HCT116 (cell line): ENCODE measurements around the gene WDR43. TPM values are rescaled to one million over a fixed set of nuclear protein-coding genes. Genes with fewer than 3 reads are reported as not detected.

Source experiments
- ATAC-seq: fragments of 200-7000 bp; cut with Tn5 transposase; 2 replicates; pipeline ENCODE4 v1.9.1; 2020; ENCODE audit warnings: mild to moderate bottlenecking, moderate library complexity
- BruUV-seq: library from RNA; stranded (reverse); fragments of 400-500 nt; replicated peaks from 2 replicates; lab custom pipeline; 2021; lab: Mats Ljungman, UMichigan
- CTCF ChIA-PET: fragments of 300-600 bp; sonication (Branson Sonifier 250); formaldehyde crosslinking; loops from one replicate; lab custom pipeline; 2021; ENCODE audit warnings: antibody characterized with exemption; lab: Charles Lee
- POLR2A ChIA-PET: fragments of 300-600, 350-600 bp; sonication (Branson Sonifier 250); formaldehyde crosslinking; loops from one replicate; lab custom pipeline; 2021; ENCODE audit warnings: antibody characterized with exemption; lab: Charles Lee
- RAD21 ChIA-PET, 2 experiments: fragments of 300-600 bp; sonication (Branson Sonifier 250); formaldehyde crosslinking; loops; one replicate each; lab custom pipeline; 2023; ENCODE audit warnings: low total read pairs in 2 of 2; ENCODE audit not compliant: uncharacterized antibody in 2 of 2, unreplicated experiment in 2 of 2, low non-redundant PET in 1 of 2; lab: Charles Lee
- DNase-seq: peaks from one replicate; pipeline ENCODE4 v3.0.0-alpha.2; 2010; ENCODE audit warnings: low read depth, low spot score
- H2AFZ ChIP-seq: fragments of 200-600 bp; shearing (Covaris generic), sonication (generic); 2 replicates; pipeline ENCODE4 v1.6.1; 2017; ENCODE audit warnings: low read depth, mixed run types, mixed read lengths, antibody characterized with exemption, low read length; ENCODE audit not compliant: poor library complexity, severe bottlenecking
- H3K27ac ChIP-seq: 2 replicates; pipeline ENCODE4 v1.5.1; 2012; ENCODE audit warnings: low read depth, low read length
- H3K27me3 ChIP-seq: fragments of 200-600 bp; sonication (generic); 2 replicates; pipeline ENCODE4 v1.6.1; 2016; ENCODE audit warnings: mixed run types, low read length, mixed read lengths; ENCODE audit not compliant: insufficient read depth
- H3K36me3 ChIP-seq, 2 experiments: fragments of 200-500 bp in 1 of 2; fragments of 200-600 bp in 1 of 2; sonication (Bioruptor generic) in 1 of 2; sonication (generic) in 1 of 2; 2 replicates each; pipeline versions ENCODE4 v1.5.1 to v1.6.1; 2014 to 2016; ENCODE audit warnings: low read length in 2 of 2, inconsistent platforms in 1 of 2, mixed read lengths in 1 of 2, mixed run types in 1 of 2; ENCODE audit not compliant: insufficient read depth in 2 of 2, control insufficient read depth in 1 of 2
- H3K4me1 ChIP-seq, 2 experiments: fragments of 200-600 bp in 1 of 2; sonication (generic) in 1 of 2; 2 replicates each; pipeline versions ENCODE4 v1.5.1 to v1.6.1; 2012 to 2017; ENCODE audit warnings: low read length in 2 of 2, inconsistent platforms in 1 of 2, mild to moderate bottlenecking in 1 of 2, mixed read lengths in 1 of 2, mixed run types in 1 of 2, moderate library complexity in 1 of 2; ENCODE audit not compliant: insufficient read depth in 2 of 2, control insufficient read depth in 1 of 2
- H3K4me2 ChIP-seq: fragments of 200-600 bp; sonication (generic); 2 replicates; pipeline ENCODE4 v1.6.1; 2017; ENCODE audit warnings: mixed run types, low read length, mixed read lengths
- H3K4me3 ChIP-seq, 2 experiments: fragments of 200-600 bp in 1 of 2; sonication (generic) in 1 of 2; replicated peaks in 1 of 2; 2 replicates each; pipeline ENCODE4 v1.5.1; 2011 to 2016; ENCODE audit warnings: low read length in 2 of 2, control low read depth in 1 of 2, low read depth in 1 of 2, mild to moderate bottlenecking in 1 of 2, mixed read lengths in 1 of 2, mixed run types in 1 of 2
- H3K79me2 ChIP-seq: fragments of 200-600 bp; sonication (generic); 2 replicates; pipeline ENCODE4 v1.6.1; 2017; ENCODE audit warnings: mild to moderate bottlenecking, mixed run types, low read length, moderate library complexity, mixed read lengths; ENCODE audit not compliant: insufficient read depth
- H3K9ac ChIP-seq: fragments of 200-600 bp; sonication (generic); 2 replicates; pipeline ENCODE4 v1.6.1; 2016; ENCODE audit warnings: low read length, mixed read lengths
- H3K9me2 ChIP-seq: fragments of 200-600 bp; sonication (generic), shearing (Covaris generic); 2 replicates; pipeline ENCODE4 v1.6.1; 2017; ENCODE audit warnings: mixed run types, mild to moderate bottlenecking, moderate library complexity; ENCODE audit not compliant: insufficient read depth
- H3K9me3 ChIP-seq, 2 experiments: fragments of 200-500 bp in 1 of 2; fragments of 200-600 bp in 1 of 2; sonication (Bioruptor generic) in 1 of 2; sonication (generic) in 1 of 2; 2 replicates each; pipeline ENCODE4 v1.6.1; 2014 to 2017; ENCODE audit warnings: low read length in 2 of 2, mixed read lengths in 2 of 2, inconsistent platforms in 1 of 2, low read depth in 1 of 2, mild to moderate bottlenecking in 1 of 2, mixed run types in 1 of 2, moderate library complexity in 1 of 2; ENCODE audit not compliant: control insufficient read depth in 1 of 2, insufficient read depth in 1 of 2
- H4K20me1 ChIP-seq: fragments of 200-600 bp; sonication (generic), shearing (Covaris generic); 2 replicates; pipeline ENCODE4 v1.6.1; 2017; ENCODE audit warnings: mixed run types, mild to moderate bottlenecking, moderate library complexity; ENCODE audit not compliant: insufficient read depth
- CBX3 ChIP-seq: IDR thresholded peaks from 2 replicates; pipeline ENCODE4 v1.6.1; 2012; ENCODE audit warnings: low read depth
- CEBPB ChIP-seq: IDR thresholded peaks from 2 replicates; pipeline ENCODE4 v1.6.1; 2012; ENCODE audit warnings: low read depth
- EGR1 ChIP-seq: IDR thresholded peaks from 2 replicates; pipeline ENCODE4 v1.6.1; 2012; ENCODE audit warnings: low read depth
- ELF1 ChIP-seq: IDR thresholded peaks from 2 replicates; pipeline ENCODE4 v1.6.1; 2012; ENCODE audit warnings: low read depth, borderline replicate concordance
- FOSL1 ChIP-seq: IDR thresholded peaks from 2 replicates; pipeline ENCODE4 v1.6.1; 2012; ENCODE audit warnings: low read depth
- JUND ChIP-seq: IDR thresholded peaks from 2 replicates; pipeline ENCODE4 v1.6.1; 2012
- POLR2AphosphoS5 ChIP-seq: IDR thresholded peaks from 2 replicates; pipeline ENCODE4 v1.6.1; 2011; ENCODE audit warnings: mild to moderate bottlenecking, low read depth, low read length, moderate library complexity
- RAD21 ChIP-seq: IDR thresholded peaks from 2 replicates; pipeline ENCODE4 v1.6.1; 2012; ENCODE audit warnings: low read depth, mild to moderate bottlenecking
- SRF ChIP-seq: IDR thresholded peaks from 2 replicates; pipeline ENCODE4 v1.6.1; 2012; ENCODE audit warnings: low read depth
- ZFX ChIP-seq: fragments of 450-650 bp; IDR thresholded peaks from 2 replicates; pipeline ENCODE4 v1.6.1; 2017
- intact Hi-C: fragments of 100-400 bp; cut with micrococcal nuclease; formaldehyde crosslinking; loops from 2 replicates; pipeline ENCODE4 v1.10.0; 2022
- total RNA-seq: library from RNA; stranded (reverse); gene quantifications from one replicate; pipeline ENCODE4 v1.2.1, GENCODE V29; 2021; ENCODE audit not compliant: unreplicated experiment
- TF ChIP-seq, protein P1 (sequence below), 3 experiments: fragments of 200-600 bp in 1 of 3; sonication (generic) in 1 of 3; IDR thresholded peaks in 2 of 3; conservative IDR thresholded peaks in 1 of 3; 2 replicates each; pipeline ENCODE4 v1.5.1; 2012 to 2017; ENCODE audit warnings: low read depth in 2 of 3, low read length in 2 of 3, antibody characterized with exemption in 1 of 3, borderline replicate concordance in 1 of 3, control low read depth in 1 of 3, mild to moderate bottlenecking in 1 of 3, mixed read lengths in 1 of 3, mixed run types in 1 of 3, moderate library complexity in 1 of 3; ENCODE audit not compliant: insufficient read depth in 1 of 3
- TF ChIP-seq, protein P2 (sequence below): IDR thresholded peaks from 2 replicates; pipeline ENCODE4 v1.6.1; 2012

WDR43 gene
- total RNA-seq, 1 experiment from 2014 or later = 119 TPM

DNA sequence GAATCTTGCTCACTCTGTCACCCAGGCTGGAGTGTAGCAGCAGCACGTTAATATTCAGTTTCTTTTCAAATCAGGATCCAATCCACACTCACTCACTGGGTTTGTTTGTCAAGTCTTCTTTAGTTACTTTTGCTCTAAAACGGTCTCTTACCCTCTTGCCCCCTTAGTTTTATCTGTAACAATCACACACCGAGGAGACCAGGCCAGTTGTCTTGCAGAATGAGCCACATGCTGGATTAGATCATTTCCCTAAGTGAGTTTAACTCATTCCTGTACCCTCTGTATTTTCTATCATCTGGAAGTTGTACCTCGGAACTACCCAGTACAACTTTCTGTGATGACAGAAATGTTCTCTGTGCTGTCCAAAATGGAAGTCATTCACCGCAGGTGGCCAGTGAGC, 65.9 kb downstream of the WDR43 start:
- ATAC-seq = no peak
- RAD21 ChIA-PET = no interaction called here
- no peak overlapping the region for H3K4me3 ChIP-seq
- BruUV-seq = no TSS peak
- intact Hi-C loops = no loop called here
- CTCF ChIA-PET = no interaction called here
- H4K20me1 ChIP-seq = no peaks in the 10 kb centered on the region
- H3K79me2 ChIP-seq = no peaks in the 10 kb centered on the region
- no peak overlapping the region for H3K9ac ChIP-seq
- H2AFZ ChIP-seq = no peak overlapping the region
- no peak overlapping the region for H3K27ac ChIP-seq
- no peak for DNase-seq
- no peak overlapping the region for H3K4me2 ChIP-seq
- peaks cover 3 to 10% of the 10 kb centered on the region in 2 experiments; a peak in 2 of 4 replicates for H3K4me1 ChIP-seq
- POLR2A ChIA-PET = no interaction called here
- no peaks in the 10 kb centered on the region for H3K9me3 ChIP-seq
- no peak for TF ChIP-seq JUND
- TF ChIP-seq, protein P1, sequence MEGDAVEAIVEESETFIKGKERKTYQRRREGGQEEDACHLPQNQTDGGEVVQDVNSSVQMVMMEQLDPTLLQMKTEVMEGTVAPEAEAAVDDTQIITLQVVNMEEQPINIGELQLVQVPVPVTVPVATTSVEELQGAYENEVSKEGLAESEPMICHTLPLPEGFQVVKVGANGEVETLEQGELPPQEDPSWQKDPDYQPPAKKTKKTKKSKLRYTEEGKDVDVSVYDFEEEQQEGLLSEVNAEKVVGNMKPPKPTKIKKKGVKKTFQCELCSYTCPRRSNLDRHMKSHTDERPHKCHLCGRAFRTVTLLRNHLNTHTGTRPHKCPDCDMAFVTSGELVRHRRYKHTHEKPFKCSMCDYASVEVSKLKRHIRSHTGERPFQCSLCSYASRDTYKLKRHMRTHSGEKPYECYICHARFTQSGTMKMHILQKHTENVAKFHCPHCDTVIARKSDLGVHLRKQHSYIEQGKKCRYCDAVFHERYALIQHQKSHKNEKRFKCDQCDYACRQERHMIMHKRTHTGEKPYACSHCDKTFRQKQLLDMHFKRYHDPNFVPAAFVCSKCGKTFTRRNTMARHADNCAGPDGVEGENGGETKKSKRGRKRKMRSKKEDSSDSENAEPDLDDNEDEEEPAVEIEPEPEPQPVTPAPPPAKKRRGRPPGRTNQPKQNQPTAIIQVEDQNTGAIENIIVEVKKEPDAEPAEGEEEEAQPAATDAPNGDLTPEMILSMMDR (IDR thresholded peaks at IDR 0.05 in 2 of 3, conservative IDR thresholded peaks at IDR 0.05 in 1 of 3; ENCODE audit: borderline replicate concordance in 1 of 3, insufficient read depth in 1 of 3, low read depth in 2 of 3, low read length in 2 of 3) = no peak
- TF ChIP-seq RAD21 = no peak
- no peak for TF ChIP-seq ELF1
- no peak for TF ChIP-seq ZFX
- no peaks in the 10 kb centered on the region for H3K36me3 ChIP-seq
- no peaks in the 10 kb centered on the region for H3K9me2 ChIP-seq
- no peaks in the 10 kb centered on the region for H3K27me3 ChIP-seq

DNA sequence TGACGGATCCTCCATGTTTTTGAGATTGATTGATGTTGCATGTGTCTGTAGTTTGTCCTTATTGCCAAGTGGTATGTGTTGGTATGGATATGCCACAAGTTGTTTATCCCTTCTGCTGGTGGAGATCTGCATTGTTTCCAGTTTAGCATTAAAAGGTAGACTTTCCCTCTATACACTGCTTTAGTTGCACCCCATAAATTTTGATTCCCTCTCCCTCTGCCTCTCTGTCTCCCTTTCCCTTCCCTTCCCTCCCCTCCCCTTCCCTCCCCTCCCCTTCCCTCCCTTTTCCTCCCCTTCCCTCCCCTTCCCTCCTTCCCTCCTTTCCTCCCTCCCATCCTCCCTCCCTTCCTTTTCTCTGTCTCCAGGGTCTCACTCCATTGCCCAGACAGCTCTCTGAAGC, 68.0 kb downstream of the WDR43 start:
- ATAC-seq = no peak
- CTCF ChIA-PET = no interaction called here
- no peaks in the 10 kb centered on the region for H4K20me1 ChIP-seq
- intact Hi-C loops = no loop called here
- no peak overlapping the region for H3K4me3 ChIP-seq
- POLR2A ChIA-PET = no interaction called here
- no peak overlapping the region for H3K27ac ChIP-seq
- TF ChIP-seq CBX3 (no peak), POLR2AphosphoS5 (no peak), CEBPB (no peak), EGR1 (no peak), SRF (no peak), FOSL1 (no peak)
- TF ChIP-seq, protein P2, sequence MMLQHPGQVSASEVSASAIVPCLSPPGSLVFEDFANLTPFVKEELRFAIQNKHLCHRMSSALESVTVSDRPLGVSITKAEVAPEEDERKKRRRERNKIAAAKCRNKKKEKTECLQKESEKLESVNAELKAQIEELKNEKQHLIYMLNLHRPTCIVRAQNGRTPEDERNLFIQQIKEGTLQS = no peak
- H3K4me2 ChIP-seq = no peak overlapping the region
- 0 out of 4 replicates have a peak, but pooled peaks cover 0 to 3% of the 10 kb centered on the region in 2 experiments for H3K4me1 ChIP-seq
- H2AFZ ChIP-seq = no peak overlapping the region
- no peaks in the 10 kb centered on the region for H3K36me3 ChIP-seq
- no peaks in the 10 kb centered on the region for H3K79me2 ChIP-seq
- no peak for DNase-seq
- H3K9me2 ChIP-seq = no peaks in the 10 kb centered on the region
- H3K9me3 ChIP-seq = no peaks in the 10 kb centered on the region
- BruUV-seq = no TSS peak
- no peak overlapping the region for H3K9ac ChIP-seq
- RAD21 ChIA-PET = no interaction called here
- no peaks in the 10 kb centered on the region for H3K27me3 ChIP-seq
